WERI-Rb-1 (cell line): ENCODE results near the gene PTPRN2.
"Not testable (repeated sequence)": the region's sequence is repeated elsewhere in the genome, so short reads cannot be mapped to it uniquely, and the experiment has no call there.

Source experiments
- DNase-seq: peaks from one replicate; pipeline ENCODE4 v3.0.0-alpha.2; 2020
- H3K27ac ChIP-seq: fragments of 250-450 bp; sonication (Bioruptor Pico); 2 replicates; pipeline ENCODE4 v1.5.1; 2020; ENCODE audit warnings: mild to moderate bottlenecking, moderate library complexity
- H3K27me3 ChIP-seq: fragments of 250-450 bp; sonication (Bioruptor Pico); 2 replicates; pipeline ENCODE4 v1.5.1; 2021; ENCODE audit warnings: mild to moderate bottlenecking, low read depth, moderate library complexity; ENCODE audit not compliant: insufficient read depth, severe bottlenecking
- H3K36me3 ChIP-seq: fragments of 250-450 bp; sonication (Bioruptor Pico); 2 replicates; pipeline ENCODE4 v1.5.1; 2020; ENCODE audit warnings: mild to moderate bottlenecking, moderate library complexity
- H3K4me3 ChIP-seq: 2 replicates; pipeline ENCODE4 v1.5.1; 2011; ENCODE audit warnings: low read depth, mild to moderate bottlenecking, control low read depth, low read length
- H3K9me3 ChIP-seq: fragments of 250-450 bp; sonication (Bioruptor Pico); 2 replicates; pipeline ENCODE4 v1.5.1; 2021; ENCODE audit warnings: mild to moderate bottlenecking, moderate library complexity; ENCODE audit not compliant: severe bottlenecking
- CTCF ChIP-seq: IDR thresholded peaks from 2 replicates; pipeline ENCODE4 v1.5.1; 2011; ENCODE audit warnings: low read depth, mild to moderate bottlenecking, control low read depth, inconsistent platforms, low read length

PTPRN2 gene

DNA sequence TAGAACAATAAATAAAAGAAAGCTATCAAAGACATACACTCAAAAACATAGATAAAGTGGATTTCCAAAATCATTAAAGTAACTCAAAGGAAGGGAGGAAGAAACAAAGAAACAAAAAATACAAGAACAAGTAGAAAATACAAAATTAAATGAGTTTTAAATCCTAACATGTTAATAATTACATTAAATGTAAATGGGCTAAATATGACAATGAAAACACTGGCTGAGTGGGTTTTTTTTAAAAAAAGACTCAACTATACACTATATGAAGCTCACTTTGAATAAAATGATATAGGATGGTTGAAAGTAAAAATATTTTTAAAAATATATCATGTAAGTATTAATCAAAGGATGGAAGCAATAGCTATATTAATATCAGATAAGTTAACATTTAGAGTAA, 371.4 kb downstream of the PTPRN2 start:
- Histone ChIP-seq H3K9me3 (no peaks in the 10 kb centered on the region), H3K36me3 (no peaks in the 10 kb centered on the region), H3K27ac (no peak overlapping the region), H3K27me3 (no peaks in the 10 kb centered on the region), H3K4me3 (no peak overlapping the region)
- TF ChIP-seq CTCF = no peak
- no peak for DNase-seq

DNA sequence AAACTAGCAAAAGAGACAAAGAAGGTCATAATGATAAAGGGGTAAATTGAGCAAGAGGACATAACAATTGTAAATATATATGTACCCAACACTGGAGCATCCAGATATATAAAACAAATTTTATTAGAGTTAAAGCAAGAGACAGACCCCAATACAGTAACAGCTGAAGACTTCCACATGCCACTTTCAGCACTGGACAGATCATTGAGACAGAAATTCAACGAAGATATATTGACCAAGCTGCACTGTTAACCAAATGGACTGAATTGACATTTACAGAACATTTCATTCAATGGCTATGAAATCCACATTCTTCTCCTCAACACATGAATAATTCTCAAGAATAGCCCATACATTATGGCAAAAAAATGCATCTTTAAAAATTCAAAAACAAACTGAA, 378.2 kb downstream of the PTPRN2 start:
- Histone ChIP-seq H3K27me3 (no peaks in the 10 kb centered on the region), H3K27ac (no peak overlapping the region), H3K36me3 (no peaks in the 10 kb centered on the region), H3K9me3 (no peaks in the 10 kb centered on the region), H3K4me3 (no peak overlapping the region)
- TF ChIP-seq CTCF = no peak
- no peak for DNase-seq

- TF ChIP-seq CTCF = no peak
- Histone ChIP-seq H3K27me3 (no peaks in the 10 kb centered on the region), H3K4me3 (no peak overlapping the region), H3K36me3 (no peaks in the 10 kb centered on the region), H3K27ac (no peak overlapping the region), H3K9me3 (no peaks in the 10 kb centered on the region)
- no peak for DNase-seq
These were observed 381.3 kb downstream of the PTPRN2 start for GRCh38 chr7:158206341-158206740.

DNA sequence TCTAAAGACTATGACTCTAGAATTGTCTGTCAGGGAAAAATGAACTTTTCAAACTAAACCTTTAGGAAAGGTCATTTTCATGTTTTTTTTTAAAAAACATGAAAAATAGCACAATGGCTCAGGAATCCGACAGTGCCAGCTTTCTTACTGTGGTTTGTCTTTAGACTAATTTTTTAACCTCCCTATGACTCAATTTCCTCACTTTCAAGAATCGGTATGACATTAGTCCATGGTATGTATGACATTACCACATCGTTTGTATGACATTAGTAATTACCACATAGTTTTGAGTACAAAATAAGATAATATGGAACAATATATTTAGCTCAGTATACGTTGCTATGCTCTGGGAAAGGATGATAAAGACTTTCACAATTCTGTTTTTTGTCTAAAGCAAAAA, 383.2 kb downstream of the PTPRN2 start:
- H3K36me3 ChIP-seq = no peaks in the 10 kb centered on the region
- H3K9me3 ChIP-seq = no peaks in the 10 kb centered on the region
- no peak overlapping the region for H3K27ac ChIP-seq
- no peak for DNase-seq
- no peak for TF ChIP-seq CTCF
- no peak overlapping the region for H3K4me3 ChIP-seq
- H3K27me3 ChIP-seq = no peaks in the 10 kb centered on the region

- H3K4me3 ChIP-seq, H3K36me3 ChIP-seq, DNase-seq, H3K9me3 ChIP-seq, H3K27ac ChIP-seq, H3K27me3 ChIP-seq: not testable (repeated sequence)
These were observed 383.7 kb downstream of the PTPRN2 start for GRCh38 chr7:158203948-158204347.

DNA sequence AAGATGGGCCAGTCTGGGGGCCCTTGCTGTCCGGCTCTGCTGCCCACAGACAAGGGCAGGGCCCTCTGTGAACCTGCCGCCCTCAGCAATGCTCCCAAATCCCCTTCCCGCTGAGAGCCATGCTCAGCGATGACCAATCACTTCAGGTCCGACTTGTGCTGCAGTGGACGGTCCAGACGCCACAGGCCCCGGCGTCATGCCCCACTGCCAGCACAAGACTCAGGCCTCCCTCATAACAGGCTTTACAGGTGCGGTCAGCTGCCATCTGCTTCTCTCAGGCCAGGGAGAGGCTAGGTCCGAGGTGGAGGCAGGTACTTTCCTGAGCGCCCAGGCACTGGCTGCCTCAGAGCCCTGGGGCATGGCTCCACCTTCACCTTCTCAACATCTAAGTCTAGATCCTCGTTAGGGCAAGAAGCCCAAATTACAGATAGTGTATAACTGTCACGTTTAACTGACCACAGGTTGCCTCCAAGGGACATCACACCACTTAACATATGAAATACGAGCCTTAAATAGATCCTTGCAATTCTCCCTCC, 393.2 kb downstream of the PTPRN2 start:
- H3K9me3 ChIP-seq = peaks cover 5% of the 10 kb centered on the region
- no peak for DNase-seq
- H3K36me3 ChIP-seq = no peaks in the 10 kb centered on the region
- H3K27me3 ChIP-seq = no peaks in the 10 kb centered on the region
- H3K4me3 ChIP-seq = no peak overlapping the region
- TF ChIP-seq CTCF = no peak
- H3K27ac ChIP-seq = no peak overlapping the region
